ENCODE data around the gene FKBP5. TPM values are rescaled to one million over a fixed set of nuclear protein-coding genes. Genes with fewer than 3 reads are reported as not detected.

Gene FKBP5
- total and polyA plus RNA-seq, 9 of the 15 experiments (the other 6 are each of a cell fraction or from before 2014, with no cell fraction given), result 32.7 to 151 (median 75.0) TPM

GRCh38 chr6:35725721-35726438, 37.2 kb upstream of the FKBP5 start (continued):
- peak; percentile 56 for TF ChIP-seq SMARCB1 (IDR thresholded peaks at IDR 0.05; ENCODE audit: insufficient read length, low read depth)
- TF ChIP-seq SMAD1 (IDR thresholded peaks at IDR 0.05; ENCODE audit: low read depth, low read length, partially characterized antibody), result no peak
- TF ChIP-seq NRF1 (conservative IDR thresholded peaks at IDR 0.05 in 1 of 2, IDR thresholded peaks at IDR 0.05 in 1 of 2), result no peak
- TF ChIP-seq FOXK1 (CRISPR knock-in tag; IDR thresholded peaks at IDR 0.05; ENCODE audit: borderline replicate concordance), result 0 out of 2 replicates have a peak, but pooled peaks have one; percentile 10
- TF ChIP-seq NEUROD1 (IDR thresholded peaks at IDR 0.05; ENCODE audit: borderline replicate concordance, low read depth, low read length, partially characterized antibody), result no peak
- TF ChIP-seq NFRKB (IDR thresholded peaks at IDR 0.05; ENCODE audit: low read depth), result no peak
- TF ChIP-seq HES1 (IDR thresholded peaks at IDR 0.05; ENCODE audit: low read depth), result no peak
- TF ChIP-seq, protein P1, sequence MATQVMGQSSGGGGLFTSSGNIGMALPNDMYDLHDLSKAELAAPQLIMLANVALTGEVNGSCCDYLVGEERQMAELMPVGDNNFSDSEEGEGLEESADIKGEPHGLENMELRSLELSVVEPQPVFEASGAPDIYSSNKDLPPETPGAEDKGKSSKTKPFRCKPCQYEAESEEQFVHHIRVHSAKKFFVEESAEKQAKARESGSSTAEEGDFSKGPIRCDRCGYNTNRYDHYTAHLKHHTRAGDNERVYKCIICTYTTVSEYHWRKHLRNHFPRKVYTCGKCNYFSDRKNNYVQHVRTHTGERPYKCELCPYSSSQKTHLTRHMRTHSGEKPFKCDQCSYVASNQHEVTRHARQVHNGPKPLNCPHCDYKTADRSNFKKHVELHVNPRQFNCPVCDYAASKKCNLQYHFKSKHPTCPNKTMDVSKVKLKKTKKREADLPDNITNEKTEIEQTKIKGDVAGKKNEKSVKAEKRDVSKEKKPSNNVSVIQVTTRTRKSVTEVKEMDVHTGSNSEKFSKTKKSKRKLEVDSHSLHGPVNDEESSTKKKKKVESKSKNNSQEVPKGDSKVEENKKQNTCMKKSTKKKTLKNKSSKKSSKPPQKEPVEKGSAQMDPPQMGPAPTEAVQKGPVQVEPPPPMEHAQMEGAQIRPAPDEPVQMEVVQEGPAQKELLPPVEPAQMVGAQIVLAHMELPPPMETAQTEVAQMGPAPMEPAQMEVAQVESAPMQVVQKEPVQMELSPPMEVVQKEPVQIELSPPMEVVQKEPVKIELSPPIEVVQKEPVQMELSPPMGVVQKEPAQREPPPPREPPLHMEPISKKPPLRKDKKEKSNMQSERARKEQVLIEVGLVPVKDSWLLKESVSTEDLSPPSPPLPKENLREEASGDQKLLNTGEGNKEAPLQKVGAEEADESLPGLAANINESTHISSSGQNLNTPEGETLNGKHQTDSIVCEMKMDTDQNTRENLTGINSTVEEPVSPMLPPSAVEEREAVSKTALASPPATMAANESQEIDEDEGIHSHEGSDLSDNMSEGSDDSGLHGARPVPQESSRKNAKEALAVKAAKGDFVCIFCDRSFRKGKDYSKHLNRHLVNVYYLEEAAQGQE (IDR thresholded peaks at IDR 0.05; ENCODE audit: borderline replicate concordance), result peak; percentile 10; the same call in 1 of the 2 replicates
- TF ChIP-seq, protein P1 (CRISPR knock-in tag; IDR thresholded peaks at IDR 0.05; ENCODE audit: low read depth), result no peak
- peak; percentile 60; the same call in 1 of the 2 replicates for TF ChIP-seq SPI1 (IDR thresholded peaks at IDR 0.05; ENCODE audit: borderline replicate concordance, low read depth, low read length)
